ENCODE measurements around the gene ATG4A. TPM values are rescaled to one million over a fixed set of nuclear protein-coding genes. Genes with fewer than 3 reads are reported as not detected.

ATG4A gene
- polyA plus RNA-seq, 3 donors = 6.6 to 16.8 (median 16.6) TPM

- TF ChIP-seq CTCF (IDR thresholded peaks at IDR 0.05) = no peak
- Histone ChIP-seq H3K9me3 (replicated peaks in 1 of 2; ENCODE audit: control insufficient read depth in 1 of 2, insufficient read depth in 1 of 2, low read length in 2 of 2) (no peaks in the 10 kb centered on the region), H3K27ac (ENCODE audit: low read depth in 1 of 2, low read length in 2 of 2) (no peak overlapping the region), H3K4me1 (ENCODE audit: control insufficient read depth in 1 of 2, insufficient read depth in 2 of 2, low read length in 2 of 2) (no peaks in the 10 kb centered on the region), H3K9ac (ENCODE audit: insufficient read depth, low read length, poor library complexity, severe bottlenecking) (no peak overlapping the region), H4K20me1 (ENCODE audit: insufficient read depth, low read length) (no peaks in the 10 kb centered on the region), H3K4me3 (replicated peaks in 1 of 3; ENCODE audit: low read depth in 2 of 3, low read length in 3 of 3) (no peak overlapping the region), H3K79me2 (ENCODE audit: insufficient read depth, low read length) (no peaks in the 10 kb centered on the region), H2AFZ (ENCODE audit: insufficient read depth, low read depth, low read length, poor library complexity, severe bottlenecking) (no peak overlapping the region), H3K27me3 (ENCODE audit: control insufficient read depth in 2 of 2, insufficient read depth in 2 of 2, low read length in 2 of 2) (no peaks in the 10 kb centered on the region), H3K36me3 (replicated peaks in 1 of 2; ENCODE audit: control insufficient read depth in 1 of 2, insufficient read depth in 2 of 2, low read length in 2 of 2) (peaks cover 21 to 52% of the 10 kb centered on the region in 2 donors), H3K4me2 (replicated peaks; ENCODE audit: extremely low read depth, low read length, poor library complexity, severe bottlenecking) (no peak overlapping the region)
- Mint-ChIP-seq H3K36me3 (peaks cover 37 to 46% of the 10 kb centered on the region in 2 donors), H3K9me3 (no peaks in the 10 kb centered on the region), H3K27me3 (ENCODE audit: low read depth in 3 of 3) (peaks cover 0 to 1% (median 0%) of the 10 kb centered on the region in 3 donors), H3K4me3 (no peak overlapping the region), H3K27ac (no peak overlapping the region), H3K4me1 (peaks cover 4% of the 10 kb centered on the region)
- no CpG with 5 or more reads among the region's 1 CpG for WGBS (ENCODE audit: insufficient coverage)
- intact Hi-C loops (cut with micrococcal nuclease) = no loop called here
- DNase-seq = no peak
Measured at GRCh38 chrX:108130889-108131288, 39.3 kb downstream of the ATG4A start.

- Histone ChIP-seq H2AFZ (ENCODE audit: insufficient read depth, low read depth, low read length, poor library complexity, severe bottlenecking) (no peak overlapping the region), H4K20me1 (ENCODE audit: insufficient read depth, low read length) (no peaks in the 10 kb centered on the region), H3K79me2 (ENCODE audit: insufficient read depth, low read length) (no peaks in the 10 kb centered on the region), H3K4me1 (ENCODE audit: control insufficient read depth in 1 of 2, insufficient read depth in 2 of 2, low read length in 2 of 2) (no peaks in the 10 kb centered on the region), H3K36me3 (replicated peaks in 1 of 2; ENCODE audit: control insufficient read depth in 1 of 2, insufficient read depth in 2 of 2, low read length in 2 of 2) (peaks cover 21 to 54% of the 10 kb centered on the region in 2 donors), H3K27ac (ENCODE audit: low read depth in 1 of 2, low read length in 2 of 2) (no peak overlapping the region), H3K9ac (ENCODE audit: insufficient read depth, low read length, poor library complexity, severe bottlenecking) (no peak overlapping the region), H3K4me3 (replicated peaks in 1 of 3; ENCODE audit: low read depth in 2 of 3, low read length in 3 of 3) (no peak overlapping the region), H3K4me2 (replicated peaks; ENCODE audit: extremely low read depth, low read length, poor library complexity, severe bottlenecking) (no peak overlapping the region), H3K27me3 (ENCODE audit: control insufficient read depth in 2 of 2, insufficient read depth in 2 of 2, low read length in 2 of 2) (no peaks in the 10 kb centered on the region), H3K9me3 (replicated peaks in 1 of 2; ENCODE audit: control insufficient read depth in 1 of 2, insufficient read depth in 1 of 2, low read length in 2 of 2) (no peaks in the 10 kb centered on the region)
- no peak for TF ChIP-seq CTCF (IDR thresholded peaks at IDR 0.05)
- Mint-ChIP-seq H3K4me1 (peaks cover 4% of the 10 kb centered on the region), H3K27me3 (ENCODE audit: low read depth in 3 of 3) (peaks cover 0 to 1% (median 0%) of the 10 kb centered on the region in 3 donors), H3K9me3 (no peaks in the 10 kb centered on the region), H3K36me3 (peaks cover 37 to 46% of the 10 kb centered on the region in 2 donors), H3K27ac (no peak overlapping the region), H3K4me3 (no peak overlapping the region)
- intact Hi-C loops (cut with micrococcal nuclease) = no loop called here
- no peak for DNase-seq
- 80% methylated on average over 2 of the region's 2 CpGs for WGBS (ENCODE audit: insufficient coverage)
Measured at GRCh38 chrX:108131471-108131870, 39.9 kb downstream of the ATG4A start.

Data from CD14-positive monocyte (primary cell).